ENCODE results near the gene LRRC36.

LRRC36 gene

GRCh38 chr16:67326472-67327309, at the start of gene LRRC36, which contains the start of gene KCTD19 (continued):
- TF ChIP-seq ZNF518A (tag by site-specific recombination; conservative IDR thresholded peaks at IDR 0.05; ENCODE audit: low read depth): no peak
- no peak for TF ChIP-seq ZNF585B (tag by site-specific recombination; IDR thresholded peaks at IDR 0.05)
- TF ChIP-seq ZFP37 (tag by site-specific recombination; IDR thresholded peaks at IDR 0.05): no peak
- TF ChIP-seq ZNF747 (tag by site-specific recombination; IDR thresholded peaks at IDR 0.05): no peak
- no peak for TF ChIP-seq GLIS1 (tag by site-specific recombination; IDR thresholded peaks at IDR 0.05)
- TF ChIP-seq ZBTB6 (tag by site-specific recombination; IDR thresholded peaks at IDR 0.05): no peak; the same call in 1 of the 2 replicates
- no peak for TF ChIP-seq ZNF624 (tag by site-specific recombination; IDR thresholded peaks at IDR 0.05)
- TF ChIP-seq PRDM10 (tag by site-specific recombination; IDR thresholded peaks at IDR 0.05): peak; percentile 43
- no peak for TF ChIP-seq ZNF426 (tag by site-specific recombination; IDR thresholded peaks at IDR 0.05)
- TF ChIP-seq MEIS1 (CRISPR knock-in tag; IDR thresholded peaks at IDR 0.05; ENCODE audit: borderline replicate concordance): no peak
- TF ChIP-seq KLF7 (tag by site-specific recombination; IDR thresholded peaks at IDR 0.05; ENCODE audit: borderline replicate concordance): no peak; the same call in 1 of the 2 replicates
- no peak for TF ChIP-seq ZNF174 (tag by site-specific recombination; IDR thresholded peaks at IDR 0.05)
- no peak for TF ChIP-seq ZBTB8A (tag by site-specific recombination; IDR thresholded peaks at IDR 0.05)
- TF ChIP-seq ZNF433 (tag by site-specific recombination; IDR thresholded peaks at IDR 0.05; ENCODE audit: low read depth): no peak
- TF ChIP-seq IKZF3 (tag by site-specific recombination; IDR thresholded peaks at IDR 0.05): peak; percentile 49
- no peak for TF ChIP-seq ZNF10 (tag by site-specific recombination; IDR thresholded peaks at IDR 0.05)
- TF ChIP-seq ZBTB17 (tag by site-specific recombination; IDR thresholded peaks at IDR 0.05): 0 out of 2 replicates have a peak, but pooled peaks have one; percentile 19
- no peak for TF ChIP-seq ZNF362 (tag by site-specific recombination; IDR thresholded peaks at IDR 0.05)
- TF ChIP-seq KLF1 (tag by site-specific recombination; IDR thresholded peaks at IDR 0.05): peak; percentile 58
- no peak for TF ChIP-seq ZNF510 (tag by site-specific recombination; IDR thresholded peaks at IDR 0.05; ENCODE audit: insufficient replicate concordance)
- no peak for TF ChIP-seq ZNF391 (tag by site-specific recombination; IDR thresholded peaks at IDR 0.05; ENCODE audit: borderline replicate concordance, low read depth)
- no peak for TF ChIP-seq TRIM28 (IDR thresholded peaks at IDR 0.05; ENCODE audit: borderline replicate concordance, low read length)
- 0 out of 2 replicates have a peak, but pooled peaks have one; percentile 19 for TF ChIP-seq ZSCAN16 (tag by site-specific recombination; IDR thresholded peaks at IDR 0.05)
- TF ChIP-seq ZEB2 (tag by site-specific recombination; IDR thresholded peaks at IDR 0.05): peak; percentile 75
- no peak for TF ChIP-seq ZFP3 (tag by site-specific recombination; IDR thresholded peaks at IDR 0.05; ENCODE audit: low read depth)
- no peak for TF ChIP-seq ZNF529 (tag by site-specific recombination; IDR thresholded peaks at IDR 0.05; ENCODE audit: insufficient replicate concordance)
